CD4-positive, alpha-beta T cell treated with Interleukin-1 beta for 1 hour (primary cell): Measurements from ENCODE around the gene KRT4.

Source experiments
- DNase-seq, 2 donors: peaks; one replicate each; pipeline ENCODE4 v3.0.0-alpha.2; 2020 to 2022

KRT4 gene

DNA sequence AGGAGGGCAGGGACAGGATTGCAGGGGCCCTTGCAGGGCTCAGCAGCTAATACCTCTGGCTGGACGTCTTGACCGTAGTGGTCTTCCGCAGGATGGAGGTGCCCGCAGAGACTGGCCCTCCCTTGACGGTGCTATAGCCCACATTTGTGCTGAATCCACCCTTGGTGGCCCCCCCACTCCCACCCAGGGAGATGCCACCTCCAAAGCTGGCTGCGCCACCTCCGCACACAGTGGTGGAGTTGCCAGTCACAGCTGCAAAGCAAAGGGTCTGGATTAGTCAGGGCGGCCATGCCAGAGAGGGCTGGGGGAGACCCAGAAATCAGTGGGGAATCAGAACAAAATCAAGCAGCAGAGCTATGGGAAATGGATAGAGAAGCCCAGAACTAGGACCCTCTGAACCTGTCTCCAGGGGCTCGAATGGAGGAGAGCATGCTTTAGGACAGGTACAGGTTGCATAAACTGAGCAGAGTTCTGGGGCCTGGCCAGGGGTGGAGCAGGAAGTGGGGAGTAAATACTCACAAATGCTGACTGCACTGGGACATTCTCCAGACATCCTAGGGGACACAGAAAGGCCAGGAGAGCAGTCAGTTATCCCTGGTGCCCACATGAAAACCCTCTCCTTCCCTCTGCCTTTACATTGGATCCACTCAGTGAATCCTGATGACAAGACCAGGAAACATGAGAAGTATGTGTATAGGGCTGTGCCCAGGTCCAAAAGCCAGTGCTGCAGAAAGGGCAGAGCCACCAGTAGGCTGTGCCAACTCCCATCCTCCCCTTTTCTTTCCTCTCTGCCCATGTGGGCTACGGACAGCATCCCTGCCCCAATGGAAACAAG, 8.1 kb upstream of the KRT4 start:
- DNase-seq, result no peak

GRCh38 chr12:52821071-52821730, 7.3 kb upstream of the KRT4 start:
- DNase-seq, result no peak

GRCh38 chr12:52820521-52820920, 6.6 kb upstream of the KRT4 start:
- DNase-seq, result no peak

DNA sequence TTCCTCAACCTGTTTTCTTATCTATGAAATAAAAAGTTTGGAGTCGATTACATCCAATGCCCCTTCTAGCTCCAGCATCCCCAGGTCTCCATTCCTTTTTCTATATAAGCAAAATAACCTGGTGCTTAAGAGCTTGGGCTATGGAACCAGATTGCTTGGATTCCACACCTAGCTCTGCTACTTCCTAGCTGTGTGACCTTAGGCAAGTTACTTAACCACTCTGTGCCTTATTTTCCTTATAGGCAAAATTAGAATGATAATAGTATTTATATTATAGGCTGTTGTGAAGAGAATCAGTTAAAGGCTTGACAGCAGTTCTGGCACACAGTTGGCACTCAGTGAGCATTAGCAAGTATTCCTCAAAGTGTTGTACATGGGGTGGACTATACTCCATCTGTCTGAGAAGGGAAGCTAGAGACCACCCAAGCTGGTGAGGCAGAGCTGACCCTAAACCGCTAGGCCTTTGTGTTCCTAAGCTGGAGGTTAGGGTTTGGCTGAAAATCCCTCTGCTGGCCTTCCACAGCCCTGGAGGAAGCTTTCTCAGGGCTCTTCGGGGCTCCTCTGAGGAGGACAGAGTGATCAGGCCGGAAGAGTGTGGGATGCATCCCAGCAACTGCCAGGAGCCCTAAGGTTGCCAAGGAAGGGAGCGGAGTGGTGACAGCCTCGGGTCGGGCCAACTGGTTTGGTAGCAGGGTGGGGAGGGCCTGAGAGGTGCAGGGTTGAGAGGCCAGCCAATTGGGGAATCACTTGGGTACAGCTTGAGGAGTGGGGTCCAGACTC, 6.0 kb upstream of the KRT4 start:
- no peak for DNase-seq

- DNase-seq, result no peak
Measured at GRCh38 chr12:52818887-52819420, 5.0 kb upstream of the KRT4 start.

DNA sequence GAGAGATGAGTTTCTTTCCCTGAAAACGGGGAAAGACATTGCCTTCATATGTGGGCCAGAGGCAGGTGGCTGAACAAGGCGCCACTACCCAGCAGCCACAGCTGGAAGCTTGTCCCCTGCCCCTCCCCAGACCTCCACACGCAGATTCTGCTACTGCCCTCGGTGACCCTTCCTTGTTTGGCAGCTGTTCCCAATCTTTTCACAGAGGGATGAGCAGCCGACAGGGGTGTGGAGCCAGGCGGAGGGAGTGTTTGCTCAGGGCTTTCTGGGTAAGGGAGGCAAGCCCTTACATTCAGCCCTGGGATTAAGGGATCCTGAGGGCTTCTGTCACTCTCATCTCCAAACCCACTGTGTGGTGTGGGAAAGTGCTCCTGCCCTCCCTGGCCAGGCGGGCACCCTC, 4.5 kb upstream of the KRT4 start:
- no peak for DNase-seq

DNA sequence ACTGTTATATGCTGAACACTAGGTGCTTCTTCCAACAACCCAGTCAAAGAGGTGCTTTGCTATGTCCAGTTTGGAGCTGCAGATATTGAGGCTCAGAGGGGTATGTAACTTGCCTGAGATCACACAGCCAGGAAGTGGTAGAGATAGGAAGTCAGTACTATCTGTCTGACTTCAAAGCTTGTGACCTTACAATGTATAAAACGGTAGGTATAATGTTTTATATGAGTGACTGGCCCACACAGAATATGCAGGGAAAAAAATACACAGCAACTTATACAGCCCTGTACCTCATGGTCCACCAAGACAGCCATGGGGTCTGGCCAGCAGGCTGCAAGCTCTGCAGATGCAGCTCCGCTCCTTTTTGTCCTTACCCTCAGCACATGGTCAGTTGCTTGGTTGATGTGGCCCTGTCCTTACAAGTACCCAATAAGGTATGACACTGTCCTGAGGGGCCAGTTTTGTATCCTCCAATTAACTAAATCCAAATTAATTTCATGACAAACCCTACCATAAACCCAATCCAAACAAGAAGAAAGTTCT, 3.9 kb upstream of the KRT4 start:
- no peak for DNase-seq

DNA sequence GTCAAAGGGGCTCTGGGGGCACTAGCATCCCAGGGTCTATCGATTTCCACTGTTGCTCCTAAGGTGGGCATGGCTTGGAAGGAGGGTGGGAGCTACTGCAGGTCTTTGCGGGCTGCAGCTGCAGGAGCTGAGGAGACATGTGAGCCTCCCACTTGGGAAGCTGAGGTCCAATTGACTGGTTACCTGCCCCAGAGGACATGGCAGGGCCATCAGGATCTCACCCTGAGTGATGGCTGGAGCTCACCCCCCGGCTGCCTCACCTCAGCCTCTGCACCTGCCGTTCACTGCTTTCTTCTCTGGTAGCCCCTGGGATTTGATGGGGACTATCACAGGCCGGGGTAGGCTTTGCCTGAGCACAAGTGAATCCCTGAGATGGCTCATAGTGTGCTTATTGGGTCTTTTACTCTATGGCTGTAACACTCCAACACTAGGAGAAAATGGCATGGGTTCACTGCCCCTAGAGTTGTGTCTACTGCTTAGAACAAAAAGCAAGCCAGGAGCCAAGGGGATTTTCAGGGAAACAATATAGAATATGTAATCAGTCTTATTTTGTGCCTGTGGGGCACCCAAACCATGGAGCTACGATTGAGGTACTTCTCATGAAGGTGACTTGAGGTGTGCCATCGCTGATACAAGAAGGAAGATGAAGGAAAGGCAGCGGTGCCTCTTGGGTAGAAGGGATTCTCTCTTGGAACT, 3.2 kb upstream of the KRT4 start:
- no peak for DNase-seq

- no peak for DNase-seq
Measured at GRCh38 chr12:52815676-52816588, 2.0 kb upstream of the KRT4 start.

GRCh38 chr12:52815161-52815560, 1.2 kb upstream of the KRT4 start:
- DNase-seq, result no peak

DNA sequence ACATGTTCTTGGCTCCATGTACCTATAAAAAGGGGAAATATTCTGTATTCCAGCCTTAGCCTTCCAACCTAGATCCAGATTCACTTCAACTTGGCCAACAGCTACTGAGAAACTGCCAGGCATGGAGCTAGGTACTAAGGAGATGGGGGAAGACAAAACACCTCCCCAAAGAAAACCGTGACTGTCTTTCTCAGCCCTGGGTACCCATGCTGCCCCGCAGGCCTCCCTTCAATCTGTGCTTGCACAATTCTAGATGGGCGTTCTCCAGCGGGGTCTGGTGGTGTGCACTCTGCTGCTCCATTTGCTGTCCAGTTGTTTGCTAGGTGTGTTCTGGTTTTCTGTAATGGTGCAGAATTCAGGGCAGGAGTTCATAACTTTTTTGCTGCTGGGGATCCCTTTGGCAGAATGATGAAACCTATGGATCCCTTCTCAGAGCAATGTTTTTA, 817 bp upstream of the KRT4 start:
- DNase-seq, result no peak

DNA sequence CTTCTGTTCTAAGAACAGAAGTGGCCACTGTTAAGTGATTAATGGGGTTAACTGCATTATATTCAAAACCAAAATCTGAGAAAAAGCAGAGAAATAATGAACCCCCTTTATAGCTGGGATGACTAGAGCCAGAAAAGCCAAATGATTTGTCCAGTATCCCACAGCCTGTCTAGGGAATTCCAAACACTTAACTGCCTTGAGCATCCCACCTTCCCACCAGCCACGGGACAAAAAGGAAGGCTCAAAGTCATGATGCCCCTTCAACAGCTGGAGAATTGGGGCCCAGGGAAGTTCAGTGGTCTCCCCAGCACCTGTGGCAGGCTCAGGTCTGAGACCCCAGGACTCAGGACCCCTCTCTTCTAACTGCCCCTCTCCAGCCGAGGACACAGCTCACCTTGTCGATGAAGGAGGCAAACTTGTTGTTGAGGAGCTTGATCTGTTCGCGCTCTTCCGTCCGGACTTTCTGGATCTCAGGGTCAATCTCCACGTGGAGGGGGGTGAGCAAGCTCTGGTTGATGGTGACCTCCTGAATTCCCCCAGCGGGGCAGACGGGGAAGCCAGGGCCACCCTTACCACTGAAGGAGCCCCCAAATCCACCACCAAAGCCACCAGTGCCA, 605 bp downstream of the KRT4 start:
- no peak for DNase-seq

GRCh38 chr12:52812749-52813148, 1.2 kb downstream of the KRT4 start:
- no peak for DNase-seq

DNA sequence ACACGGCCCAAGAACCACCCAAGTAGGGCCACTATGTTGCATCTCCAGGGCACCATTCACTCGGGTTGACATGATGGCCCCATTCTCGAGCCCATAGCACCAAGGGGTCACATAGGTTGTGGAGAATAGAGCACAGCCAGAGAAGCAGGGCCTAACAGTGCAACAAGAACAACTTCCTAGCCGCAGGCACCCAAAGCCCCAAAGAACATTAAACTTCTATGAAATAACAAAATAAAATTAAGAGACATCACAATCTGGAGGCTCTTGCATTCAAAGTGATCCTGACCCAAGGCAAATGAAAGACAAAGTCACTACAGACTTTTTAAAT, 1.9 kb downstream of the KRT4 start:
- no peak for DNase-seq

DNA sequence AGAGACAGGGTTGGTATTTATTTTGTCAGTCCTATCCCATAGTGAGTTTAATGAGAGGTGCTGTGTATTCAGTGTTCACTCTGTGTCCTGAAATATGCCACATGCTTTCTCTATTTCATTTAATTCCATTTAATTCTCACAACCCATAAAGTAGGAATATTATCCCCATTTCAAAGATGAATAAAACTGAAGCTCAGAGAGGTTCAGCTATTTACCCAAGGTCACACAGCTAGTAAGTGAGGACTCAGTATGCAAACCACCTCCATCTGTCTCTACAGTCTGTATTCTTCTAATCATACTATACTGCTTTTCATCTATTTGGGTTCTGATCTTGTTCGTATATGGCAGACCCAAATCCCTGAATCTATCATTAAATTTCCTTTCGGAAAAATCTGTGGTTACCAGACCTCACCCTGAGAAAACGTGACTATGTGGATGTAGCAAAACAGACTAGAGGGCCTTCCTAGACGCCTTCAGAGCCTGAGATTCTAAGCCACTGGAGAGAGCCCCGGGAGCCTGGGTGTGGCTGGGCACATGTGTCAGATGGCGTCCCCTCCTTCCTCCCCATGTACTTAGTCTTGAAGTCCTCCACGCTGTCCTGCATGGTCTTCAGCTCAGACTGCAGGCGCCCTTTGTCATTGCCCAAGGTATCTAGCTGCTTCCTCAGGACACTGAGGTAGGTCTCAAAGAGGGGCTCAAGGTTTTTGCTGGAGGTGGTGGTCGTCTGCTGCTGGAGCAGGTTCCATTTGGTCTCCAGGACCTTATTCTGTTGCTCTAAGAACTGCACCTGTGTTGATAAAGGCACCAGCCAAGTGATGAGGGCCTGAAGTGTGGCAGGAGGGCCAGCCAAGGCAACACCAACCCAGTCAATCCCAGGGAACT, 2.5 kb downstream of the KRT4 start:
- DNase-seq, result no peak

DNA sequence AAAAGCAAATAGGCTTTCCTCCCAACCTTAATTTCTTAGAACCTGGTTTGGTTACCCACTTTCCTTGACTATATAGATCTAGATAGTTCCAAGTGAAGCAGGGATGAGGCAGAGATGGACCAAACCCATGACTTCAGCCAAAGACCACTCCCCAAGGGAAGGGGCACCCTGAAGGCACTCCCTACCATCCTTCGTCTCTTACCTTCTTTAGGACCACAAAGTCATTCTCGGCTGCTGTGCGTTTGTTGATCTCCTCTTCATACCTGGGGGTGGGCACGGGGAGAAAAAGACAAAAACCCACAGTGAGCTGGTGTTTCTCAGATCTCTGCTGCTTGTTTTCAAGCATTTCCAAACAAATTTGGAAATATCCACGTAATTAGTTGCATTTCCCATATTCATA, 3.4 kb downstream of the KRT4 start:
- DNase-seq, result no peak

- no peak for DNase-seq
Measured at GRCh38 chr12:52809166-52809565, 4.8 kb downstream of the KRT4 start.

DNA sequence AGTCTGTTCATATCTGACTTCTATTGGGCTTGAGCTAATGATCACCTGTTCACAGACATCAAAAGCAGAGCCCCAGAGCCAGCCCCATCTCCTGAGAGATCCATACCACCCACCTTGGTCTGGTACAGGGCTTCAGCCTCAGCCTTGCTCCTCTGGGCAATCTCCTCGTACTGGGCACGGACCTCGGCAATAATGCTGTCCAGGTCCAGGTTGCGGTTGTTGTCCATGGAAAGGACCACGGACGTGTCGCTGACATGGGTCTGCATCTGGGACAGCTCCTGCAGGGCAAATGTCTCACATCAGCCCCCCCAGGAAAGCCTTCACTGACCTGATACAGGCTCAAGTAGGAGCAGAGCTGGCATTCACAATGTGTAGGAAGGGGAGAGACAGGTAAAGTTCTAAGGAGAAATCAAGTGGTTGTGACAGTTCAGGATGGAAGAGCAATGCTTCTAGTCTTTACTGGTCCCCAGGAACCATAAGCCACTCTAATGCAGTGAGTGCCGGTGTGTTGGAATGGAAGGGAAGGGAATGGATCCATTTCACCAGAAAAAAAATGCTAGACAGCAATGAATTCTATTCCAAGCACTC, 5.2 kb downstream of the KRT4 start:
- no peak for DNase-seq
